NCI-H2107 treated with DMSO at 0.1 percent for 48 hours (cell line): ENCODE data around the gene LPIN1.

Experiments used
- DNase-seq: peaks from one replicate; lab custom pipeline; 2025; ENCODE audit not compliant: unreplicated experiment; lab: John Stamatoyannopoulos, UW

Gene LPIN1

DNA sequence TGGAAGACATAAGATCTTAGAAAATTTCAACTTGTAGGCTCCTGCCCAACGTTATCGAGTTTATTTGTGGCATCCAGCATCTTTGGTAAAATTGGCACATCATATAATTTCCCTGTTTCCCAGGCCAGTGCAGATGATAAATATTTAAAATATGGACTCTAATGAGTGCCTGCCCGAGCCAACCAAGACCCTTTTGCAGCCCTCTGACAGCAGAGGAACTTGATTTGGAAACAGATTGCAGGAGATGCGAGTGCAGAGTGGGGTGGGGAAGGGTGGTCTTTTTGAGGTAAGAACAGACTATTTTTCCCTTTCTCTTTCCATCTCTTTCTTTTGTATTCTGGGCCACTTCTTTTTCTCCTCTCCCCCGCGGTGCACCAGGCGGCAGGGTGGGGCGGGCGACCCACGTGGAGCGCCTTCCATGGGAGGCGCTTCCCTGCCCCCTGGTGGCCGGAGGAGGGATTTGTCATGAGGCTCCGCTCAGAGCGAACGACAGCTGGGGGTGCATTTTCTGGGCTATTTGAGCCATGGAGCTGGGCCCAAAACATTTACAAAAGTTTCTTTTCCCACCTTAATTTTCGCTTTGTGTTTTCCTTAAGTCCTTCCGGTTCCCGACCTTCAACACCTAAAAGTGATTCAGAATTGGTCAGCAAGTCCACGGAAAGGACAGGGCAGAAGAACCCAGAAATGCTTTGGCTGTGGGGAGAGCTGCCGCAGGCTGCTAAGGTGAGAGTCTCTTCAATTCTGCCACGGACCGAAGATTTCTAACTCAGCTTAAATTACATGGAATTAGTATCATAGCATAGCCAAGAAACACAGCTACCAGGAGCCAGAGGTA lies 32.7 kb downstream of the LPIN1 start:
- peak; percentile 13 for DNase-seq

DNA sequence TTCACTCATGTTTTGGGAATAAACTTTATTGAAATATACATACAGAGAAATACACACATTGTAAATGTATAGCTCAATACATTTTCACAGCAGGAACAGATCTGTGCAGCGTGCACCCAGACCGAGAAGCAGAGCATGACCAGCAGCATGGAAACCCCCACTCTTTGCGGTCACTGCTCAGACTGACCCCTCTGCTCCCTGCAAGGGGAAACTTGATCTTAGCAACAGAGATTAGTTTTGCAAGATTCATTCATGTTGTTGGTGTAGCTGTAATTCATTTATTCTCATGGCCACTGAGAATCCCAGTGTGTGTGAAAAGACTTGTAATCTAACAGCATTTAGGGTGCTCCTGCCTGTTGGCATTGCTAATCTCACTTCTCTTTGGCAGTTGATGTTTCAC lies 35.2 kb downstream of the LPIN1 start:
- no peak for DNase-seq

DNA sequence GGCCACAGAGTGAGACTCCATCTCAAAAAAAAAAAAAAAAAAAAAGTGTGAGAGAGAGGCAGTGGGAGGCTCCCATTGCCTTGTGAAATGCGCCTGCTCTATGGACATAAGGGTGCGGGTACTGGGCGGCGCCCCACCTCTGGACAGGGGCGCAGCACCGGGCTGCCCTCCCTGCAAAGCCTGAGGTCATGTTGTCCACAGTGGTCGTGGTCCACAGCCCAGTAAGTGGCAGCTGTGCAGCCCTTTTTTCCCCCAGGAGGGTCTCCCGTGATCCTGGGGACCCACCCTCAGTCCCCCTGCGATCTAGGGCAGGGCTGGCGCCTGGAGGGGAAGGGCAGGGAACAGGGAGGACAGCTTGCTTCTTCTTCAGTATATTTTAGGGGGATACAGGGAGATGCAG lies 37.8 kb downstream of the LPIN1 start:
- DNase-seq: no peak

DNA sequence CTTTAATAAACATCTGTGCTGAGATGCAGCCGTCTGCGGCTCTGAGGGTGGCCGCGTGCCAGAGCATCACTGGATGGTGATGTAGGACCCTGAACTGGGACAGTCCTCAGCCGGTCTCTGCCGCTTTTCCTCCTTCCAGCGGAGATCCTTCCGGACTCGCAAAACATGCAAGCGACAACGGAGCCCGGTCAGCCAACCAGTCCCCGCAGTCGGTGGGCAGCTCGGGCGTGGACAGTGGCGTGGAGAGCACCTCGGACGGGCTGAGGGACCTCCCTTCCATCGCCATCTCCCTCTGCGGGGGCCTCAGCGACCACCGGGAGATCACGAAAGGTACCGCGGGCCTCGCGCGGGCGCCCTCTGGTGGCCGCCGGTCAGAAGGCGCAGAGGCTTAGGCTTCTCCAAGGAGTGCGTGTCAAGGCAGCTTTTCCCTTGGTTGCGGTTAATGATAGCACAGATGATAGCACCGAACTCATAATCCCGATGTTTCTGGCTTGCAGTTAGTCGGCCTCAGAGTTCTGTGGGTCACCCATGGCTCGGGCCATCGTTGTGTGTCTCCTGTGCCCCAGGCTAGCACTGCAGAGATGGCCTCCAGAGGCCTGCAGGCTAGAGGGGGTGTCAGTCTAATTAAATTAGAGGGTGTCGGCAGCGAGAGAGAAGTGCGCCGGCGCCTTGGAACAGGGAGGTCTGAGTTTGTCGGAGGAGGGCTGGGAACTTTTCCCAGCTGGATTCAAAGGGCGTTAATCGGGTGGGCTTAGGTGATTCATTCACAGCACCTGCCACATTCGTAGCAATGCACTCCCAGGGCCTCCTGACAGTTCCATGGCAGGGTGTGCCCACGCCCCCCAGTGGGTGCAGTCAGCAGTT lies 38.5 kb downstream of the LPIN1 start:
- DNase-seq: no peak

DNA sequence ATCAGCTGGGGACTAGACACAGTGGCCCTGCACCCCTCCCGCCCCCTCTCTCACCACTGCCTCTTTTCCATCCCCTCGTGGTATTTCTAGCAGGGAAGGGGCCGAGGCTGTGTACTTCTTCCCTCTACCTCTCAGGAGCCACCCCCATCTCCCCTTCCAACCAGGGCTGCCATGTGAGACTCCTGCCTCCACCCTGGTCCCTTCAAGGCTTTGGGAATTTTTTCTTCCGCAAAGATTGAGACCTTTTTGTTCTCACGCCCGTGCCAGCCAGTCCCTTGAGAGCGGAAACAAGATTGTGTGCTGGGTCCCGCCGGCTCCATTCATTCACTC lies 39.1 kb downstream of the LPIN1 start:
- DNase-seq: no peak

DNA sequence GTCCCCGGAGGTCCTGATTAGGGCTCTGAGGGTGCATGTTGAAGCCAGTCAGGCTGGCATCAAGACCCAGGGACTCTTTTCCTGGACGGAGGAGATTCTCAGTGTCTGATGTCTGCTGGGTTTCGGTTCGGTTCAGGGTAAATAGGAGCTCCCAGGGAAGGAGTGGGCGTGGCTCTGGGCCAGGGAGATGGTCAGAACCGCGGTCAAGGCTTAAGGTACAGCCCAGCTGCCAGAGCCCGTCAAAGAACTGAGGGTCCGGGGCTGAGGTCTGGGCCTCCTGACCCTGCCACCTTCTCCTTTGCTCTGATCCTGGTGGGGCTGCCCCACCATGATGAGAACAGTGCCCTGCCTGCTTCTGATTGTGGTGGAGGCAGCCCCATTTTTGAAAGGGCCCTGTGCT lies 39.8 kb downstream of the LPIN1 start:
- no peak for DNase-seq

DNA sequence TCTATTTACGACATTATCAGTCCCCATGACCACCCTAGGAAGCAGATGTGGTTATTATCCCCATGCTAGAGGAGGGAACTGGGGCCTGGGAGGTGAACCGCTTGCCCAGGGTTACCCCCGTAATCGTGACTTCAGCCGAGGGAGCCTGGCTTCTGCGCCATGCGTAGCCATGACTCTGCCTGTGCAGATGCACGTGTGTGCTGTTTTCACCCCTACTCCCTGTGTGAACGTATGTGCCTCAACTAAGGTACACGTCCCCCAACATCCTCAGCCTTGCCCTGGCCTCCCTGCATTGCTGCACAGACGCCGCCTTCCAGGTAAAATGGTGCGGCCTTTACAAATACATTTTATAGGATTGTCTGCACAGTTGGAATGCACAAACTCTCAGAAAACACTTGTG lies 40.2 kb downstream of the LPIN1 start:
- no peak for DNase-seq

DNA sequence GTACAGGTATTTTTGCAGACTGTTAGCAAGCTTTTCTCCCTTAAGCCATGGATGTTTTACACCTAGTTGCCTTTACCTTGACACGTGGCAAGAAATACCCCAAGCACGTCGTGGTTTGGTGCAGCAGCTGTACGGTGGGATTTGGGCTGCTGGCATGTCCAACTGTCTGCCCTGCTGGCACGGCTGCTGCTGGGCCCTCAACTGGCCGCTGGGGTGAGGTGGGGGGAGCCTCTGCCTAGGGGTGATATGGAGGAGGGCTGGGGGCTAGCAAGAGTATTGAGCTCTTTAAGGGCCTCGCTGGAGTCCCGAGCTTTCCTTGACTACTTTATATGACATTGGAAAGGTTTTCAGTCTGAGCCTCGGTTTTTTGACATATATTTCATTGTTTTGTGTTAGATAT lies 41.6 kb downstream of the LPIN1 start:
- DNase-seq: no peak

DNA sequence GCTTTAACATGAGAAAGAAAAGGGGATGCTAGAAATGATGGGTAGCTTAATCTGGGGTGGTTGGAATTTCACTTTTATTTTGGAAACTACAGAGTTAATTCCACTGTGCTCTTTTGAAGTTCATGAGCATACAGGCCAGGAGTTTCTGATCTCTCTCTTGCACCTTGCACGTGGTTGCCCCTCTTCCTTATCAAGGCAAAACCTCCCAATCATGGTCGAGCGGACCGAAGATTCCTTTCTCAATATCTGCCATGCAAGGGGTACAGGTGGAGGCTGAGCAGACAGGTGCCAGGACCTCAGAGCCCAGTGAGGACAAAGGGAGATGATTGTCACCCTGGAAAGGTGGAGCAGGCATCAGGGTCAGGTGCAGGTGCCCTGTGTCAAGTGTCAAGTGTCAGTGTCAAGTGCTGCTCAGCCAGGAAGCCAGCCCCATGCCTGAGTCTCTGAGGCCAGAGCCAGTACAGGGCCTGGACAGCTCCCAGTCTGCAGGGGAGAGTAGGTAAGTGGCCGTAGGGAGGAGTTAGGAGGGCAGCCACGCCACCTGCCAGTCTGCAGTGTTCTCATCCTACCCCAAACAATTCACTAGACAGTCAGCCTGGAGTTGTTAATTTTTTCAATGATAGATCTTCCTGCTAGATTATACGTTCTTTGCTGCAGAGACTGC lies 42.2 kb downstream of the LPIN1 start:
- DNase-seq: no peak

DNA sequence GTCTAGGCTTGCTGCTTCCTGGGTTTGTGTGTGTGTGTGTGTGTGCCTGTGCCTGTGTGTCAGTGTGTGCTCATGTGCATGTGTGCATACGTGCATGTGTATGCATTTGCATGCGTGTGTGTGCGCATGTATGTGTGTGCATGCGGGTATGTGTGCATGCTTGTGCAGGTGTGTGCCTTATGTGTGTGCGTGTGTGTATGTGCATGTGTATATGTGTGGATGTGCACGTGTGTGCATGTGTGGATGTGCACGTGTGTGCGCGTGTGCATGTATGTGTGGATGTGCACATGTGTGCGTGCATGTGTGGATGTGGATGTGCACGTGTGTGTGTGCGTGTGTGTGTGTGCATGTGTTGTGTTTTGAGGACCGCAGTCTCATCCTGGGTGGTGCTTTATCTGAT lies 42.8 kb downstream of the LPIN1 start:
- no peak for DNase-seq

DNA sequence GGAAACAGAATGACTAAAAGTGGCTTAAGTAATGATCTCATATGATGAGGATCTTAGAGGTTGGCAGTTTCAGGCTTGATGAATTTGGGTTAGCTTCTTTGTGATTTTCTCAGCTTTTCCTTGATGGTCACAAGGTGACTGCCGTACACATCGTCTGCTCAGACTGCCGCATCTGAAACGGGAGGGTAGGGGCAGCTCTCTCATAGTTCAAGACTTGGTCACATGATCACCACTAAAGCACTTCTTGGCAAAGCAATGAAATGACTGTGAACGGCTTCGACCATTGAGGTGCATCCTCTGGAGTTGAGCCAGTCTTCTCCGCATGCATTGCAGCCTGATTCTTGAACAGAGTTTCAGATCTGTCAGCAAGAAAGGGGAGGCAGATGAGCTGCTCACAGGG lies 43.8 kb downstream of the LPIN1 start:
- DNase-seq: no peak

DNA sequence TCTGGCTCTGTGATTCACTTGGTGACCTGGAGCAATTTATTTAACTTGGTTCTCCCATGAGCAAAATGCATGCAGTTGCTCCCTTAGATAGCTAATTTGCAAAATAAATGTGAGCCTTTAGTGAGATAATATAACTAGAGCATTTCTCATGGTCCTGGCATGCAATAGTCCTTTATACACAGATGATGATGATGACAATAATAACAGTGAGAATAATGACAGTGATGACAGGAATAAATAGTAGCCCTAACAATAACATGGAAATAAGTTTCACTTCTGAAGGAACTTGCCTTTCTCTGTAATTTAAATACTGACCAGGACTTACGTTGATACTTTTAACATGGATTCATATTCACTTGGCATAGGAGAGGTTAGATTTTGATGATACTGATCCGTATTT lies 49.2 kb downstream of the LPIN1 start:
- no peak for DNase-seq

DNA sequence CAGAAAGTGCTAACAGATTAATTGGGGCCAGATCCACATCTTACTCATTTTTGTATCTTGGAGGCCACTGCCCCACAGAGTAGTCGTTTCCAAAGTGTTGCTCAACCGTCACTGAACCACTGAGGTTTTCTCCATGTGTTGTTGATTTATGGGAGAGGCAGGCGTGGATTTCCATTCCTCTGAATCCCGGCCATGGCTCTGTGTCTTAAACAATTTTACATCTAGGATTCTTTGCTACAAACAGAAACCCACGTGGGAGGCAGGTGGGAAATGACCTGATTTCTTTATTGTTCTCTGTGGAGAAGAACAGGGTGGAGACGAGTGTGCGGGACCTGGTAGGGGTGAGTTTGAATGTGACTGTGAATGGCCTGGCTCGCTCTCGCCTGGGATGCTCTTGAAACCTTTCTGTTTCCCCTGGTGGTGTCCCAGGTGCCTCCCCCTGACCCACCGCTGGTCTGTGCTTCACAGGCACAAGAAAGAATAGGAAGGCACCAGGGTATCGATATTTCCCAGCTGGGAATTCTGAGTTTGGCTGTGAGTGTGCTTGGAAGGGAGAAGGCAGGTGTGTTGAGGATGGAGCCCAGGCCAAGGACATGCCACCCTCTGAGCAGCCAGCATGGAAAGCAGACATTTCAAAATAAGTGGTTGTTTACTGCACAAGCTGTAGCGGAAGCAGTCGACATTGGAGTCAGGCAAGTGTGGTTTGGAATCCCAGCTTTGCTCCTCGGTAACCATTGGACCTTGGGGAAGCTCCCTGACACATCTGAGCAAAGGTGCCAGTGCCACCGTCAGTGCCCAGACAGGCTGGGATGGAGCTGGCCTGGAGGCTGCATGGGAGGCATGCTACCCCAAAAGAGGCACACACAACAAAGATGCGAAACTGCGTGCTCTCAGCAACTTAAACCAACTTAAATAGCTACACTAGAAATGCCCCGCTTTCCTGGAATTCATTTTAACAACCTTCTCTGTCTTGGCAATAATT lies 50.0 kb downstream of the LPIN1 start:
- DNase-seq: no peak

DNA sequence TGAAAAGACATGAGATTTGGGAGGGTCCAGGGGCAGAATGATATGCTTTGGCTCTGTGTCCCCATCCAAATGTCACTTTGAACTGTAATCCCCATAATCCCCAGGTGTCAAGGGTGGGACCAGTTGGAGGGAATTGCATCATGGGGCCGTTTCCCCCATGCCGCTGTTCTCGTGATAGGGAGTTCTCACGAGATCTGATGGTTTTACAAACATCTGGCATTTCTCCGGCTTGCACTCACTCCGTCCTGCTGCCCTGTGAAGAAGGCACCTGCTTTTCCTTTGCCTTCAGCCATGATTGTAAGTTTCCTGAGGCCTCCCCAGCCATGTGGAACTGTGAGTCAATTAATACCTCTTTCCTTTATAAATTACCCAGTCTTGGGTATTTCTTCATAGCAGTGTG lies 51.4 kb downstream of the LPIN1 start:
- DNase-seq: no peak

DNA sequence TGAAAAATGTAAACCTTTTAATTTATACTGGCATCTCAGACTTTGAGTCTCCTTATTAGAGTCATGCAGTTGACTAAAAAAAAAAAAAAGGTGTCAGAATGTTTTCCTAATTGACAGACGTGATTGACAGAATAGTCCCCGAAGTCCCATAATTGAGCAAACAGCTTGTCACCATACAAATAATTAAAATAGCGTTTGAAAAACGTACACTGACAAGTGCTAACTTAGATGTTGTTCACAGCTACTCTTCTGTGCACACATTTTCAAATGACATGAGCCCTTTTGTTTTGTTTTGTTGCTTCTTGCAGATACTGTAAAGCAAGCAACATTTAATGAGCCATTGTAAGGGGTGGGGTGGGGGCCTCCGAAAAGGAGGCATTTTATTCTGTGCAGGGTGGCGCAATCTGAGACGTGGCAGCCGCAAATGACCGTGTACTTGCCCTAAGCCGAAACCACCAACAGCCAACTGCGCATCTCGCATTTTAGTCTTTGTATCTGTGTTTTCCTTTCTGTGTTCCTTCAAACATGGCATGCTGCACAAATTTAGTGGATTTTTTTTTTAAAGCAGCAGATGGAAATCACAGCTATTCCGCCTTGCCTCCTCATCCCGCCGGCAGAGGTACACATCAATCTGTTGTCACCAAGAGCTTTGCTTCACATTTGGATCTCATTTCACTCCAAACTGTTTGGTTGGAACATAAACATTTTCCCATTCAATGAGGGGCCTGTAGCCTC lies 52.4 kb downstream of the LPIN1 start:
- DNase-seq: no peak

DNA sequence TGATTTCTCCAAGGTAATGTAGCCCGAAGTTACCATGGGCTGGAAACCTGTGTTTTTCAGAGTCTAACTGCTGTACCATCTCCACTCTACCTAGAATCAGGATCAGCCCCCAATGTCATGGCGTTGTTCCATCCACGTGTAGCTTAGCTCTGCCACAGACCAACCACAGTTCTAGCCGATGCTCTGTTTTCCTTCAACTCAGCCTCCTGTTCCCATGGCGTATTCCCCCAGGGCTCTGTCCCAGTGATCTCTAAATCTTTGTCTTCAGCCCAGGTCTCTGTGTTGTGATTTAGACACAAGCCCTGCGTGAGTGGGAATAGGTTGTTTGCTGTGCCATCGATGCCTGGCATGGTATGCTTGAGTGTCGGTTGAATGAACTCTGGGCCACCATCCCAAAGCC lies 53.4 kb downstream of the LPIN1 start:
- DNase-seq: no peak

DNA sequence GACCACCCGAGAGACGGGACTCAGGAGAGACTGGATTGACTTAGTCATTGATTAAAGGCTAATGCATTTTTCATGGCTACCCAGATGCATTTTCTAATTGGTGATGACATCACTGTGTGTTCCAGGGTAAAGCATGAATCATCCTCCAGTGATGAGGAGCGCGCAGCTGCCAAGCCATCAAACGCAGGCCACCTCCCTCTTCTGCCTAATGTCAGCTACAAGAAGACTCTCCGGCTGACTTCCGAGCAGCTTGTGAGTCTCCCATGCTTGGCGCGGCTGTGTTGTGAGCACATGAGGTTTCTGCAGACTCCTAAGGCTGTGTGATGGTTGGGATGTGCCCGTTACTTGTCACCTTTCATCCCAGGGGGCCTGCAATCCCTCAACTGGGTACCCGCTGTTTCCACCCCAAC lies 56.4 kb downstream of the LPIN1 start:
- DNase-seq: no peak

DNA sequence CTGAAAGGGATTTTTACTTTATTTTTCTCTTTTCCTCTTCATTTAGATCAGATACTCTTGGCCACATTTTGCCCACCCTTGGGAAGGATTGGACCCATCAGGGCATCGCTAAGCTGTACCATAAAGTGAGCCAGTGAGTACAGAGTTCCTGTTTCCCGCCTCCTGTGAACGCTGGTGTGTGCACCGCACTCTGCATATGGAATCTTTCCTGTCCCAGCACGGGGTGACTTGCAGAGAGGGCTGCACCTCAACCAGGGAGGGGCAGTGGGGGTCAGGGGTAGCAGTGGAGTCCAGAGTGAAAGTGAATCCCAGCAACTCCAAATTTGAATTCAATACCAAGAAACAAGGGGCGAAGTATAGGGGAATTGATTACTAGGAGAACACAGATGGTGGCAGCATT lies 58.6 kb downstream of the LPIN1 start:
- no peak for DNase-seq

DNA sequence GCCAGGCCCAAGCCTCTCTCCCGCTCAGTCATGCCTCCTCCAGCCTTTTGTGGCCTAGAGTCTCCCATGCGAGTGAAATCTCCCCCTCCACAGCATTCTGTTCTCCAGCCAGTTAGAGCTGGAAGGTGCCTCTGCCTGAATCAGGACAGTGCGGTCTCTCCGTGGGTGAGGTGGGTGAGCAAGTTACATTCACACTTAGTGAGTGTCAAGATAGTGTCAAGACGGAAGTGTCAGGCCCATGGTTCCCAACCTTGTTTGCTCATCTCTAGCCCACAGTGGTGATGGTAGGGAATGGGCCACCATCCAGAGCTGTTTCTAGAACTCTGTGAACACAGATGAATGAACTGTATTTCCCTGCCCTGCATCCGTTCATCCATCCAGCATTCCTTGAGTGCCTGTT lies 59.5 kb downstream of the LPIN1 start:
- DNase-seq: no peak
